K562 (cell line): ENCODE measurements around the gene FBXO46. TPM values are rescaled to one million over a fixed set of nuclear protein-coding genes. Genes with fewer than 3 reads are reported as not detected.
A peak's percentile ranks its signal among the peaks of the same experiment; 100 is the strongest.

Experiments used
- CBX1 ChIP-seq: sonication (generic); IDR thresholded peaks from 2 replicates; pipeline ENCODE4 v1.6.1; 2016; ENCODE audit warnings: antibody characterized with exemption, low read depth, mild to moderate bottlenecking
- CEBPB ChIP-seq: fragments of 450-650 bp; IDR thresholded peaks from 2 replicates; pipeline ENCODE4 v1.6.1; 2016; ENCODE audit warnings: missing genetic modification characterization, missing compliant biosample characterization
- ELF1 ChIP-seq: fragments of 200-800 bp; sonication (Bioruptor generic); IDR thresholded peaks from 2 replicates; pipeline ENCODE4 v1.6.1; 2016; ENCODE audit warnings: missing genetic modification characterization, missing compliant biosample characterization
- FOXA1 ChIP-seq: fragments of 450-650 bp; IDR thresholded peaks from 2 replicates; pipeline ENCODE4 v1.6.1; 2016; ENCODE audit warnings: mild to moderate bottlenecking, borderline replicate concordance
- HDAC3 ChIP-seq: fragments of 450-650 bp; IDR thresholded peaks from 2 replicates; pipeline ENCODE4 v1.6.1; 2018; ENCODE audit warnings: borderline replicate concordance, mild to moderate bottlenecking, moderate library complexity; ENCODE audit not compliant: partially characterized antibody
- ILF3 ChIP-seq: fragments of 450-650 bp; IDR thresholded peaks from 2 replicates; pipeline ENCODE4 v1.6.1; 2018; ENCODE audit warnings: antibody characterized with exemption, mild to moderate bottlenecking, moderate library complexity, borderline replicate concordance
- KDM5B ChIP-seq: fragments of 200-600 bp; sonication (generic); IDR thresholded peaks from 2 replicates; pipeline ENCODE4 v1.6.1; 2012; ENCODE audit warnings: low read depth, mild to moderate bottlenecking, moderate library complexity, low read length, control low read depth, inconsistent platforms; ENCODE audit not compliant: insufficient replicate concordance
- MAFK ChIP-seq: IDR thresholded peaks from 2 replicates; pipeline ENCODE4 v1.6.1; 2011; ENCODE audit warnings: low read length, improper control_type of control experiment
- MTA1 ChIP-seq: fragments of 450-650 bp; IDR thresholded peaks from 2 replicates; pipeline ENCODE4 v1.6.1; 2017; ENCODE audit warnings: borderline replicate concordance
- POLR2B ChIP-seq: fragments of 450-650 bp; IDR thresholded peaks from 2 replicates; pipeline ENCODE4 v1.6.1; 2018; ENCODE audit warnings: low read depth; ENCODE audit not compliant: partially characterized antibody
- POLR3A ChIP-seq: IDR thresholded peaks from 2 replicates; pipeline ENCODE4 v1.6.1; 2011; ENCODE audit warnings: borderline replicate concordance, mild to moderate bottlenecking, moderate library complexity; ENCODE audit not compliant: insufficient read length, insufficient read depth; ENCODE audit errors: extremely low read depth
- PRMT5 ChIP-seq: sonication (generic); formaldehyde crosslinking; IDR thresholded peaks from 2 replicates; pipeline ENCODE4 v1.5.0; 2020; ENCODE audit warnings: missing genetic modification reagents
- RBM34 ChIP-seq: fragments of 200-400 bp; formaldehyde crosslinking; IDR thresholded peaks from 2 replicates; pipeline ENCODE4 v1.6.1; 2018; ENCODE audit warnings: low read length, borderline replicate concordance; ENCODE audit not compliant: insufficient read depth
- RFX5 ChIP-seq: IDR thresholded peaks from 2 replicates; pipeline ENCODE4 v1.6.1; 2011; ENCODE audit warnings: low read depth, mild to moderate bottlenecking, improper control_type of control experiment, low read length
- SMAD2 ChIP-seq: fragments of 150-350 bp; IDR thresholded peaks from 2 replicates; pipeline ENCODE4 v1.6.1; 2014; ENCODE audit warnings: low read depth, mild to moderate bottlenecking, low read length
- TSC22D4 ChIP-seq: fragments of 450-650 bp; IDR thresholded peaks from 2 replicates; pipeline ENCODE4 v1.6.1; 2016; ENCODE audit warnings: missing genetic modification characterization, missing biosample characterization, control low read depth
- ZNF12 ChIP-seq: sonication (generic); formaldehyde crosslinking; IDR thresholded peaks from 2 replicates; pipeline ENCODE4 v1.4.0; 2020; ENCODE audit warnings: mild to moderate bottlenecking, missing genetic modification reagents
- ZNF134 ChIP-seq: fragments of 250-450 bp; sonication (Bioruptor Pico); conservative IDR thresholded peaks from 2 replicates; pipeline ENCODE4 v1.4.0; 2020
- ZNF668 ChIP-seq: fragments of 250-450 bp; sonication (Bioruptor Pico); IDR thresholded peaks from 2 replicates; pipeline ENCODE4 v1.8.0; 2022; ENCODE audit warnings: mild to moderate bottlenecking, inconsistent platforms
- ZNF699 ChIP-seq: fragments of 250-450 bp; sonication (Bioruptor Pico); IDR thresholded peaks from 2 replicates; pipeline ENCODE4 v1.8.0; 2021; ENCODE audit warnings: mild to moderate bottlenecking, moderate library complexity; ENCODE audit not compliant: insufficient replicate concordance
- ZNF707 ChIP-seq: fragments of 250-450 bp; sonication (Bioruptor Pico); conservative IDR thresholded peaks from 2 replicates; pipeline ENCODE4 v1.8.0; 2022; ENCODE audit warnings: inconsistent platforms, mild to moderate bottlenecking, moderate library complexity
- ZZZ3 ChIP-seq: fragments of 450-650 bp; IDR thresholded peaks from 2 replicates; pipeline ENCODE4 v1.6.1; 2016; ENCODE audit warnings: antibody characterized with exemption, mild to moderate bottlenecking, moderate library complexity
- polyA plus RNA-seq, 8 experiments: library from polyadenylated mRNA; depleted of rRNA in 4 of 8; stranded (reverse) in 5 of 8; unstranded in 3 of 8; fragments of >200 nt; fragmentation: Nextera tagmentation in 2 of 8; fragmentation: Illumina TruSeq in 1 of 8; extraction: Ambion mirVana in 2 of 8; extraction: Trizol in 1 of 8; gene quantifications; 2 replicates each; pipeline versions ENCODE4 v1.2.1 to v1.2.3, GENCODE V29; 2011 to 2014; ENCODE audit warnings: inconsistent platforms in 1 of 8, missing spikeins in 1 of 8
- total RNA-seq, 7 experiments: library from RNA; depleted of rRNA in 6 of 7; stranded (reverse); fragments of >200 nt in 6 of 7; fragmentation: Illumina TruSeq in 2 of 7; extraction: Trizol in 2 of 7; gene quantifications; 2 replicates each; pipeline versions ENCODE4 v1.2.1 to v1.2.3, GENCODE V29; 2011 to 2021; ENCODE audit warnings: low replicate concordance in 1 of 7
- TF ChIP-seq, protein P1 (sequence below): fragments of 250-450 bp; sonication (Bioruptor Pico); IDR thresholded peaks from 2 replicates; pipeline ENCODE4 v1.8.0; 2022; ENCODE audit warnings: inconsistent platforms
- TF ChIP-seq, protein P2 (sequence below), 3 experiments: IDR thresholded peaks in 2 of 3; conservative IDR thresholded peaks in 1 of 3; 2 replicates each; pipeline ENCODE4 v1.5.1; 2011 to 2012; ENCODE audit warnings: low read length in 3 of 3, mild to moderate bottlenecking in 3 of 3, control low read depth in 2 of 3, improper control_type of control experiment in 1 of 3, inconsistent platforms in 1 of 3, low read depth in 1 of 3, mixed read lengths in 1 of 3, moderate library complexity in 1 of 3; ENCODE audit not compliant: insufficient read depth in 2 of 3
- TF ChIP-seq, protein P3 (sequence below): sonication (generic); formaldehyde crosslinking; IDR thresholded peaks from 2 replicates; pipeline ENCODE4 v1.8.0; 2022; ENCODE audit warnings: missing genetic modification reagents, mild to moderate bottlenecking, borderline replicate concordance

Gene FBXO46
- total and polyA plus RNA-seq, 9 of the 15 experiments (the other 6 are each of a cell fraction or from before 2014, with no cell fraction given), result 1.5 to 36.1 (median 7.3) TPM

DNA sequence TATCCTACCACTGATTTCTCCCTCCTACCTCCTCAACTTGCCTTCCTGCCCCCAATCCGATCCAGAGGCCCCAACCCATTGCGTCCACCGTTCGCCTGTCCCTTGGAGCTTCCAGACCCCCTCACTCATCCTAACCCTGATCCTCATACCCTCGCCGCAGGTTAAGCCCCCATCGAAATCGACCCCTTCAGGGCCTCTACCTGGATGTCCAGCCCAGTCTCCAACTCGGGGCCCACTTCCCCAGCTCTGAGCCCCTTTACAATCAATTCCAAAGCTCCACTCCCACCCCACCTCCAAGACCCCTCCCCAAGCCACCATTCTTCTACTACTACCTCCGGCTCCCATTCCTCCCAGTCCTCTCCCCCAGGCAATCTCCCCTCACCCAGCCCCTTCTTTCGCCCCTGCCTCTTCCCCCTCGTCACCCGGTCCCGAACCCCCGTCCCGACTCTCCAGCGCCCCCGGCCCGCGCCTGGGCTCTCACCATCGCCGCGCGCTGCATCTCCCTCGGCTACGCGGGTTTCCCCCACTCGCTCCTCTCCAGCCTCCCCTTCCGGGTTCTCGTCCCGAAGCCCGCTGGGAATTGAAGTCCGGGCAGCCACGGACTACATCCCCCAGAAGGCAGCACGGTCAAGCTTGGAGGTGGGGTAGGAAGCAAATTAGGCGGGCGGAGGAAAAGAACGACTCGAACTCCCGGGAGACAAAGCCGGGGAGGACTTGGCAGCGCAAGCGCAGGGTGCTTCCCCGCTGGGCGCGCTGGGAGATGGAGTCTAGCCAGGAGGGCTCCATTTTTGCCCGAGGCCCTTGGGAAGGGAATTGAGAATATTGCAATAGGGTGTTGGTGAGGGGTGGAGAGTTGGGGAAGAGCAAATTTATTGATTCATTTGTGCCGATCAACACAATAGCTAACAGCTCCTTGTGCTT is at the start of gene FBXO46 (continued):
- TF ChIP-seq, protein P1, sequence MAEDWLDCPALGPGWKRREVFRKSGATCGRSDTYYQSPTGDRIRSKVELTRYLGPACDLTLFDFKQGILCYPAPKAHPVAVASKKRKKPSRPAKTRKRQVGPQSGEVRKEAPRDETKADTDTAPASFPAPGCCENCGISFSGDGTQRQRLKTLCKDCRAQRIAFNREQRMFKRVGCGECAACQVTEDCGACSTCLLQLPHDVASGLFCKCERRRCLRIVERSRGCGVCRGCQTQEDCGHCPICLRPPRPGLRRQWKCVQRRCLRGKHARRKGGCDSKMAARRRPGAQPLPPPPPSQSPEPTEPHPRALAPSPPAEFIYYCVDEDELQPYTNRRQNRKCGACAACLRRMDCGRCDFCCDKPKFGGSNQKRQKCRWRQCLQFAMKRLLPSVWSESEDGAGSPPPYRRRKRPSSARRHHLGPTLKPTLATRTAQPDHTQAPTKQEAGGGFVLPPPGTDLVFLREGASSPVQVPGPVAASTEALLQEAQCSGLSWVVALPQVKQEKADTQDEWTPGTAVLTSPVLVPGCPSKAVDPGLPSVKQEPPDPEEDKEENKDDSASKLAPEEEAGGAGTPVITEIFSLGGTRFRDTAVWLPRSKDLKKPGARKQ (CRISPR knock-in tag), result no peak
- TF ChIP-seq, protein P2, sequence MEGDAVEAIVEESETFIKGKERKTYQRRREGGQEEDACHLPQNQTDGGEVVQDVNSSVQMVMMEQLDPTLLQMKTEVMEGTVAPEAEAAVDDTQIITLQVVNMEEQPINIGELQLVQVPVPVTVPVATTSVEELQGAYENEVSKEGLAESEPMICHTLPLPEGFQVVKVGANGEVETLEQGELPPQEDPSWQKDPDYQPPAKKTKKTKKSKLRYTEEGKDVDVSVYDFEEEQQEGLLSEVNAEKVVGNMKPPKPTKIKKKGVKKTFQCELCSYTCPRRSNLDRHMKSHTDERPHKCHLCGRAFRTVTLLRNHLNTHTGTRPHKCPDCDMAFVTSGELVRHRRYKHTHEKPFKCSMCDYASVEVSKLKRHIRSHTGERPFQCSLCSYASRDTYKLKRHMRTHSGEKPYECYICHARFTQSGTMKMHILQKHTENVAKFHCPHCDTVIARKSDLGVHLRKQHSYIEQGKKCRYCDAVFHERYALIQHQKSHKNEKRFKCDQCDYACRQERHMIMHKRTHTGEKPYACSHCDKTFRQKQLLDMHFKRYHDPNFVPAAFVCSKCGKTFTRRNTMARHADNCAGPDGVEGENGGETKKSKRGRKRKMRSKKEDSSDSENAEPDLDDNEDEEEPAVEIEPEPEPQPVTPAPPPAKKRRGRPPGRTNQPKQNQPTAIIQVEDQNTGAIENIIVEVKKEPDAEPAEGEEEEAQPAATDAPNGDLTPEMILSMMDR (IDR thresholded peaks at IDR 0.05 in 2 of 3, conservative IDR thresholded peaks at IDR 0.05 in 1 of 3; ENCODE audit: insufficient read depth in 2 of 3, low read depth in 1 of 3, low read length in 3 of 3), result peak in 2 of 3 experiments; percentile 27 to 42; a peak in 4 of 6 replicates
- no peak for TF ChIP-seq MTA1
- no peak for TF ChIP-seq PRMT5 (CRISPR knock-in tag)
- TF ChIP-seq, protein P3, sequence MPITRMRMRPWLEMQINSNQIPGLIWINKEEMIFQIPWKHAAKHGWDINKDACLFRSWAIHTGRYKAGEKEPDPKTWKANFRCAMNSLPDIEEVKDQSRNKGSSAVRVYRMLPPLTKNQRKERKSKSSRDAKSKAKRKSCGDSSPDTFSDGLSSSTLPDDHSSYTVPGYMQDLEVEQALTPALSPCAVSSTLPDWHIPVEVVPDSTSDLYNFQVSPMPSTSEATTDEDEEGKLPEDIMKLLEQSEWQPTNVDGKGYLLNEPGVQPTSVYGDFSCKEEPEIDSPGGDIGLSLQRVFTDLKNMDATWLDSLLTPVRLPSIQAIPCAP (CRISPR knock-in tag), result no peak
- no peak for TF ChIP-seq RFX5
- no peak for TF ChIP-seq FOXA1
- TF ChIP-seq ZNF699 (CRISPR knock-in tag), result no peak
- peak; percentile 69 for TF ChIP-seq KDM5B
- TF ChIP-seq POLR3A, result no peak
- TF ChIP-seq HDAC3, result no peak
- TF ChIP-seq ILF3, result no peak
- TF ChIP-seq ZNF134 (CRISPR knock-in tag), result no peak
- no peak for TF ChIP-seq ZNF707 (CRISPR knock-in tag)
- TF ChIP-seq MAFK, result no peak
- TF ChIP-seq CBX1, result no peak
- TF ChIP-seq ELF1 (tag), result peak; percentile 100
- peak; percentile 90 for TF ChIP-seq POLR2B
- TF ChIP-seq ZZZ3, result no peak
- no peak for TF ChIP-seq SMAD2
- TF ChIP-seq TSC22D4, result no peak
- TF ChIP-seq CEBPB (tag), result no peak
- no peak for TF ChIP-seq ZNF668
- TF ChIP-seq ZNF12 (CRISPR knock-in tag), result no peak
- no peak for TF ChIP-seq RBM34
